SK-MEL-5 (cell line): ENCODE results near the gene DTNB. TPM values are rescaled to one million over a fixed set of nuclear protein-coding genes. Genes with fewer than 3 reads are reported as not detected.

Source experiments
- DNase-seq: peaks from one replicate; pipeline ENCODE4 v3.0.0-alpha.2; 2016; ENCODE audit warnings: low read depth, low spot score
- in situ Hi-C: cut with HindIII; loops from 2 replicates; pipeline ENCODE4 v1.10.0; 2016; ENCODE audit warnings: low sequenced_read_pairs, high pct_unique_total_duplicates, low pct_unique_long_range_greater_than_20kb
- total RNA-seq: library from RNA; depleted of rRNA; stranded (reverse); fragments of >200 nt; shearing (Covaris generic); gene quantifications from 2 replicates; pipeline ENCODE4 v1.2.3, GENCODE V29; 2014

DTNB gene
- total RNA-seq, 1 experiment from 2014 or later, result 19.9 TPM

DNA sequence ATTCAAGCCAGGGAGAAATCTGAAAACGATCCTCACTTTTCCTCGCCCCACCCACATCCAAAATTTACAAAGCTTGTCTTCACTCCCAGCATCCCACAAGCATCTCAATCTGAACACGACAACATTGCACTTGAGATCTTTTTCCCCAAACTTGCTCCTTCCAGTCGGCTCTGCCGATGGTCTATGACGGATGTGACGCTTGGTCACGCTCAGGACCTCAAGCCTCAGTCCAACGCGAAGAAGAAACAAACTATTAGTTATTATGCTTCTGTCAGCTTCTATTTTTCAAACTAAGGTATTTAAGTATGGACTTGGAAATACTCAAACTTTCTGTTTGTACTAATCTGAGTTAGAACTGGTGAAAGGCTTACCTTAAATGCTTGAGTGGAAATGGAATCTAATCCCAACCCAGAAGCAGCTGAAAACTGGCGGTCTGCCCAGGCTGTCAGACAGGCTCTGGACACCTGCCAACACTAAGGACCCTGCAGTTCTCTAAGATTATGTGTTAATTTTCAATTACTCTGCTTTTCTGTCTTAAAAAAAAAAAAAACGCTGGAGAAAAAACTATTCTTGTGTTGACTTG lies 199.5 kb downstream of the DTNB start:
- in situ Hi-C loops, result no loop called here
- no peak for DNase-seq

DNA sequence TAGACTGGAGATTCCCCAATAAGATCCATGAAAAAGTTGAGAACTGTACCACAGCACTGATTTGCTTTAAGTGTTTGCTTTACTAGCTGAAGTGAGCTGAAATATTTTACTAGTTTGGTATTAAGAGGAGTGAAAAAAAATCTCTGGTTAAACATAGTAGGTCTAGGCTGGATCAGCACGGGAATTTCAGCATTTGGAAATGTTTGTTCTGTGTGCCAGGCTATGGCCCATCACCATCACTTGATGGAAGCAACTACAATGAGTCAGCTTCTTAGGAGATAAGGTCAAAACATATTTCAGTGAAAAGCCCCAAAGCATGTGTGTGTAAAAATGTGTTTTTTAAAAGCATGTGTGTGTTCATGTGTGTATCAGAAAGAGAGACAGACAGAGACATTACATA lies 200.2 kb downstream of the DTNB start:
- DNase-seq, result no peak
- in situ Hi-C loops, result no loop called here

DNA sequence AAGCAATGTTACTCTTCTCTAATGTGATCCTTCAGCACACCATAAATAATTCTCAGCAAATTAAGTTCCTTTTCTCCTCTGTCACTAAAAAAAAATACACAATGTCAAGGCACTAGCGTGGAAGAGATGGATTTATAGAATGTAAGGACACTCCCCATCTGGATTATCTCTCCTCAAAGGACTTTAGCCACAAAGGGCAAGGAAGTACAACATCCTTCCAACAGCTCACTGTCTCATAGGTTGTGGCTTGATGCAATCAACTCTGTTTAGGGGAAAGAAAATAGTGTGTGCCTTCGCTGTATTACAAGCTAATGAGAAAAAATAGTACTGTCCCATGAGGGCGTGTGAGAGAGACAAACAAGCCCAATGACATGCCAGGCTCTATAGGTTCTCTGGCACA lies 202.6 kb downstream of the DTNB start:
- in situ Hi-C loops, result no loop called here

GRCh38 chr2:25467743-25468142 lies 205.6 kb downstream of the DTNB start:
- no peak for DNase-seq
- in situ Hi-C loops, result no loop called here

More for the DNA sequence above, 202.6 kb downstream of the DTNB start:
- no peak for DNase-seq

DNA sequence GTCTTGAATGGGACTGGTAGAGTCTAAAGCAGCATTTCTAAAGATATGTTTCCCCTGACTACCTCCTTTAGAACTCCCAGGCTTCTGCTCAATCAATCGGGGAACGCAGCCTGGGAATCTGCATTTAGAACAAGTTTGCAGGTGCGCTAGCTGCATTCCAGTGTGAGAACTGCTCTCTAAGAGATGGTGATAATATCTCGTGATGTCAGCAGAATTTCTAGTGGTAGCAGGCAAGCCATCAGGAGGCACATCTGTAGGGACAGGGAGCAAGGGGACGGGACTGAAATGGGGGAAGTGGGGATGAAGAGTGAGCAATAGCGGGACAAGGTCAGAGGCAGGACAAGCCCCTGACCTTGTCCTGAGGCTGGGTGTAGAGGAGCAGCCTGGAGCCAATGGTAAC lies 211.4 kb downstream of the DTNB start:
- in situ Hi-C loops, result no loop called here
- no peak for DNase-seq

- in situ Hi-C loops, result no loop called here
- DNase-seq, result no peak
Measured at GRCh38 chr2:25460261-25460905, 213.0 kb downstream of the DTNB start.

GRCh38 chr2:25454824-25455611 lies 218.4 kb downstream of the DTNB start:
- in situ Hi-C loops, result no loop called here
- DNase-seq, result no peak

DNA sequence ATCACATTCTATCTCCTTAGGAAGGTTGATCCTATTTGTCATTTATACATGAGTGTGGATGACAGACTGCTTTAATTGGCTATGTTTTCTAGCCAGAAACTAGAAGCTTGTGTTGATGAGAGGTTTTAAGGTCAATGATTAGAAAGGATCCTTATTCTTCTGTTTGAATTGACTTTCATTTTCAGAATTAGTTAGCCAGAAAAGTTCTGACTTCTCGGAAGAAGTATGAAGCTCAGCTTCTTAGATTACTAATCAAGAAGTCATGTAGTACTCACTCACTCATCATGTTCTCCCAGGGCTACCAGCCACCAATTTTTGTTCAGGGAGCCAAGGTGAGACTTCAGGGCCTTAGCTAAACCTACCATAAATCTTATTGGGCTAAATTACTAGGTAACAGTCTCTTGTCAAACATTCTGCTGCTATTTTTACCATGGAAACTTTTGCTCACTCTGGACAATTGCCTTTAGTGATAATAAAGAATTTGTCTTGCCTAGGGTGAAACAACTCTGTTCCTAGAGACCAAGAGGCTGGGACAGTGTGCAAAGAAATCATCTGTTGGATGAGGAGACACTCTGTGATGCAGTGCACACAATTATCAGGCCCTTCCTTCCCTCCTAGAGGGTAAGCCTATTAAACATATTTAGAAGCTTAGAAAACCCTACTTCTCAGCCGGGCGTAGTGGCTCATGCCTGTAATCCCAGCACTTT lies 220.0 kb downstream of the DTNB start:
- no peak for DNase-seq
- in situ Hi-C loops, result no loop called here

GRCh38 chr2:25448808-25449207 lies 224.6 kb downstream of the DTNB start:
- no peak for DNase-seq
- in situ Hi-C loops, result no loop called here

GRCh38 chr2:25447018-25447417 lies 226.4 kb downstream of the DTNB start:
- no peak for DNase-seq
- in situ Hi-C loops, result no loop called here

DNA sequence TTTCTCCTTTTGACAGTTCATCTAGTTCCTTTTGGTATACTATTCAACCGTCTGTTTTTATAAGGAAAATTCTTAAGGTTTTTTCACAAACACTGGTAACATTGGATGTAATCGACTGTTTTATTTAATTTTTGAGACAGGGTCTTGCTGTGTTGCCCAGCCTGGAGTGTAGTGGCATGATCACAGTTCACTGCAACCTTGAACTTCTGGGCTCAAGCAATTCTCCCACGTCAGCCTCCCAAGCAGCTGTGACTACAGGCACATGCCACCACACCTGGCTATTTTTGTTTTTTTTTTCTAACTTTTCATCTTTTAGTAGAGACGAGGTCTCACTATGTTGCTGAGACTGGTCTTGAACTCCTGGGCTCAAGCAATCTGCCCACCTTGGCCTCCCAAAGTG lies 227.3 kb downstream of the DTNB start:
- in situ Hi-C loops, result no loop called here
- no peak for DNase-seq

GRCh38 chr2:25445464-25445863 lies 227.9 kb downstream of the DTNB start:
- in situ Hi-C loops, result no loop called here
- no peak for DNase-seq

DNA sequence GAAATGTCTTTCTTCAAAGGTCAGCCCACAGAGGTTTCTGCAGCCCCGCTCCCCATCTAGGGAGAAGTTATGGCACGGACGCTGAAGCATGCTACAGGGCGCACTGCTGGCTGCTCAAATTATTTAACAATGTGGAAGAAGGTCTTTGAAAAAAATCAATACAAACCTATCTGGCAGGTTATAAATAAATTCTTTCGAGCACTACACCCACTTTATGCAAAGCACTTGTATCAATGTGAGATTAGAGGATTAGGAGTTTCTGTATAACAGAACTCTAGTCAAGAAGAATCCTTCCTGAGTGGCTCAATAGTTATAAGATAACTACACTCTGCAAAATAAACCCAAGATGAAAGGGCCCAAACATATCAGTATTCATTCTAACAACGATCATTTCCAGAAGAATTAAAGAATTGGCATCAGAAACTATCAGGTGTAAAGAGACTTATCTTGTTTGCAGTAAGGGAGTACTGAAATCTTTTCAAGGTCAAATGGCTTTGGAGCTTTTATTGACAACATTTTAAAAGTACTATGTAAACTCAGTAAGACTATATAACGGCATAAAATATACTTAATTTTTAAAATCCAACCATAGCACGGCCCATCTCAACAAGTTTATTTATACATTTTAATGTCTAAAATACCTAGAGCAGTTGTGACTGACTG lies 228.6 kb downstream of the DTNB start:
- no peak for DNase-seq
- in situ Hi-C loops, result no loop called here

DNA sequence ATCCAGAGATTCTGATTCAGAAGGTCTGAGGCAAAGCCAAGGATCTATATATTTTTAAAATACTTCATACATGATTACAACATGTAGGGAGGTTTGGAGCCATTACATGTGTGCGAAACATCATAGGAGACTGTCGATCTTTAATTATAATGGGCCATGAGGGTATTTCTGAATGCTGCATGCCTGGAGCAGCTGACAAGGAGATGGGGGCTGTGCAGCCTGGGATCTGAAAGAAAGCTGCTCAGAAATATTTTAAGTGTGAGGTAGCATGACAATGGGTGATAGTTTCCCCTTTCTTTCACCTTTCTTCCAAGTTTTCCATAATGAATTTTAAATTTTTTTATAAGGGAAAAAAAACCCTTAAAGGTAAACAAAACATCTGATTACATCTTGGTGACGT lies 229.6 kb downstream of the DTNB start:
- DNase-seq, result no peak
- in situ Hi-C loops, result no loop called here

- in situ Hi-C loops, result no loop called here
- DNase-seq, result no peak
Measured at GRCh38 chr2:25441353-25441752, 232.0 kb downstream of the DTNB start.

GRCh38 chr2:25438793-25439192 lies 234.6 kb downstream of the DTNB start:
- no peak for DNase-seq
- in situ Hi-C loops, result no loop called here

- in situ Hi-C loops, result no loop called here
- no peak for DNase-seq
Measured at GRCh38 chr2:25437881-25438662, 235.3 kb downstream of the DTNB start.
